Esophagus squamous epithelium (tissue), 5 donors: ENCODE measurements around the gene IGSF9B. TPM values are rescaled to one million over a fixed set of nuclear protein-coding genes. Genes with fewer than 3 reads are reported as not detected.
A peak's percentile ranks its signal among the peaks of the same experiment; 100 is the strongest.

ENCODE experiments used
- DNase-seq: peaks from one replicate; lab custom pipeline; 2025; lab: John Stamatoyannopoulos, UW
- H3K27ac ChIP-seq, 4 donors: fragments of 200-600 bp; sonication (generic); one replicate each; pipeline ENCODE4 v1.5.1; 2016 to 2019; ENCODE audit warnings: mild to moderate bottlenecking in 1 of 4
- H3K27me3 ChIP-seq, 4 donors: fragments of 200-600 bp; sonication (generic); 1 replicate in 3 of 4; 2 replicates in 1 of 4; pipeline versions ENCODE4 v1.5.1 to v1.6.0; 2017 to 2021; ENCODE audit warnings: antibody characterized with exemption in 1 of 4
- H3K36me3 ChIP-seq, 3 donors: fragments of 200-600 bp; sonication (generic); one replicate each; pipeline ENCODE4 v1.5.1; 2016 to 2019
- H3K4me1 ChIP-seq, 3 donors: fragments of 200-600 bp; sonication (generic); one replicate each; pipeline ENCODE4 v1.5.1; 2017 to 2019
- H3K4me3 ChIP-seq, 4 donors: fragments of 200-600 bp; sonication (generic); 1 replicate in 3 of 4; 2 replicates in 1 of 4; pipeline ENCODE4 v1.5.1; 2016 to 2019; ENCODE audit warnings: mild to moderate bottlenecking in 2 of 4, moderate library complexity in 1 of 4
- H3K9me3 ChIP-seq, 3 donors: fragments of 200-600 bp; sonication (generic); one replicate each; pipeline ENCODE4 v1.5.1; 2016 to 2019
- CTCF ChIP-seq, 6 experiments: fragments of 450-650 bp in 4 of 6; fragments of 200-600 bp in 2 of 6; sonication (generic) in 2 of 6; IDR thresholded peaks; one replicate each; pipeline ENCODE4 v1.5.1; 2016 to 2019; ENCODE audit warnings: antibody characterized with exemption in 6 of 6, mild to moderate bottlenecking in 4 of 6, moderate library complexity in 4 of 6
- POLR2A ChIP-seq, 4 donors: fragments of 450-650 bp; IDR thresholded peaks; one replicate each; pipeline ENCODE4 v1.6.1; 2017; ENCODE audit warnings: antibody characterized with exemption in 4 of 4, mild to moderate bottlenecking in 4 of 4, moderate library complexity in 3 of 4
- WGBS, 2 donors: methylation state at CpG; one replicate each; pipeline ENCODE4 v1.1.5; 2018; 5-methylcytosine and 5-hydroxymethylcytosine counted together
- intact Hi-C: fragments of 100-400 bp; cut with DNase I; formaldehyde crosslinking; loops from one replicate; pipeline ENCODE4 v1.15.0; 2022
- total RNA-seq, 4 donors: library from RNA; depleted of rRNA; stranded (reverse); fragments of >200 nt; gene quantifications; one replicate each; pipeline ENCODE4 v1.1.0, GENCODE V29; 2016
- donor health status: DM: yes; HTN: yes; CAD: no.

Gene IGSF9B
- total RNA-seq, 4 donors from 2014 or later: 1.1 to 4.8 (median 1.8) TPM

- TF ChIP-seq POLR2A (IDR thresholded peaks at IDR 0.05): no peak
- peak in 4 of 6 experiments; percentile 30 to 41 (median 34) for TF ChIP-seq CTCF (IDR thresholded peaks at IDR 0.05)
- Histone ChIP-seq H3K27ac (peak overlapping the region in 1 of 4 donors; percentile 10), H3K4me1 (peaks cover 12 to 37% (median 20%) of the 10 kb centered on the region in 3 donors), H3K27me3 (no peaks in the 10 kb centered on the region), H3K9me3 (no peaks in the 10 kb centered on the region), H3K4me3 (no peak overlapping the region), H3K36me3 (peaks cover 0 to 10% (median 4%) of the 10 kb centered on the region in 3 donors)
- WGBS, 2 donors: 60 to 92% methylated on average over 2 to 12 of the region's 36 CpGs
- intact Hi-C loops: no loop called here
- DNase-seq: no peak
Measured at GRCh38 chr11:133930767-133931448, 25.9 kb downstream of the IGSF9B start.

- no peak for DNase-seq
- Histone ChIP-seq H3K36me3 (peaks cover 0 to 17% (median 4%) of the 10 kb centered on the region in 3 donors), H3K4me1 (peaks cover 12 to 33% (median 20%) of the 10 kb centered on the region in 3 donors), H3K9me3 (no peaks in the 10 kb centered on the region), H3K27me3 (no peaks in the 10 kb centered on the region), H3K4me3 (no peak overlapping the region), H3K27ac (peak overlapping the region in 1 of 4 donors; percentile 9)
- WGBS, 2 donors: 84 to 85% methylated on average over 4 to 19 of the region's 27 CpGs
- intact Hi-C loops: no loop called here
- TF ChIP-seq POLR2A (IDR thresholded peaks at IDR 0.05): no peak
- TF ChIP-seq CTCF (IDR thresholded peaks at IDR 0.05): no peak
Measured at GRCh38 chr11:133930053-133930766, 26.6 kb downstream of the IGSF9B start.

- peaks cover 12 to 26% (median 16%) of the 10 kb centered on the region in 3 donors for H3K4me1 ChIP-seq
- intact Hi-C loops: loop anchor here (5.0 kb wide), 1 partner anchor 118 kb away; no protein-coding TSS in a partner anchor
- WGBS, 2 donors: 73 to 74% methylated on average over 3 to 18 of the region's 20 CpGs
- H3K36me3 ChIP-seq: peaks cover 0 to 24% (median 4%) of the 10 kb centered on the region in 3 donors
- peak overlapping the region in 1 of 4 donors; percentile 9 for H3K27ac ChIP-seq
- TF ChIP-seq POLR2A (IDR thresholded peaks at IDR 0.05) (no peak), CTCF (IDR thresholded peaks at IDR 0.05) (no peak)
- H3K9me3 ChIP-seq: no peaks in the 10 kb centered on the region
- DNase-seq: no peak
- H3K4me3 ChIP-seq: no peak overlapping the region
- H3K27me3 ChIP-seq: no peaks in the 10 kb centered on the region
Measured at GRCh38 chr11:133929401-133930052, 27.2 kb downstream of the IGSF9B start.

- intact Hi-C loops: loop anchor here (5.0 kb wide), 1 partner anchor 119 kb away; no protein-coding TSS in a partner anchor
- Histone ChIP-seq H3K27me3 (no peaks in the 10 kb centered on the region), H3K27ac (no peak overlapping the region), H3K4me3 (peak overlapping the region in 1 of 4 donors; percentile 45), H3K36me3 (peaks cover 0 to 26% (median 4%) of the 10 kb centered on the region in 3 donors), H3K4me1 (peaks cover 12 to 21% (median 13%) of the 10 kb centered on the region in 3 donors), H3K9me3 (no peaks in the 10 kb centered on the region)
- no peak for DNase-seq
- 14 to 28% methylated on average over 2 to 4 of the region's 5 CpGs for WGBS, 2 donors
- TF ChIP-seq POLR2A (IDR thresholded peaks at IDR 0.05) (no peak), CTCF (IDR thresholded peaks at IDR 0.05) (no peak)
Measured at GRCh38 chr11:133928628-133929059, 28.1 kb downstream of the IGSF9B start.
